HCEC 1CT (cell line): ENCODE data around the gene SKI.

Experiments used
- DNase-seq: peaks from one replicate; pipeline ENCODE4 v3.0.0-alpha.2; 2017

Gene SKI

GRCh38 chr1:2228157-2228594, at the start of gene SKI:
Gene SKI (plus strand): TSS chr1:2228319. CDS start chr1:2228767, 448 bp downstream.
- DNase-seq = no peak

GRCh38 chr1:2178875-2179274, 49.2 kb upstream of the SKI start:
- DNase-seq = no peak

- DNase-seq = no peak
These were observed 48.7 kb upstream of the SKI start for GRCh38 chr1:2179283-2180013.

- peak; percentile 35 for DNase-seq
These were observed 47.5 kb upstream of the SKI start for GRCh38 chr1:2180297-2181245.

- DNase-seq = no peak
These were observed 46.8 kb upstream of the SKI start for GRCh38 chr1:2181271-2181670.

GRCh38 chr1:2181752-2182151, 46.4 kb upstream of the SKI start:
- DNase-seq = no peak

GRCh38 chr1:2182376-2182775, 45.7 kb upstream of the SKI start:
- DNase-seq = no peak

- no peak for DNase-seq
These were observed 44.2 kb upstream of the SKI start for GRCh38 chr1:2183937-2184334.

- no peak for DNase-seq
These were observed 43.6 kb upstream of the SKI start for GRCh38 chr1:2184531-2184930.

GRCh38 chr1:2184934-2185333, 43.2 kb upstream of the SKI start:
- no peak for DNase-seq

GRCh38 chr1:2185880-2186855, 42.0 kb upstream of the SKI start:
- no peak for DNase-seq

- no peak for DNase-seq
These were observed 41.2 kb upstream of the SKI start for GRCh38 chr1:2186901-2187300.

- no peak for DNase-seq
These were observed 40.5 kb upstream of the SKI start for GRCh38 chr1:2187619-2188018.

- DNase-seq = no peak
These were observed 39.8 kb upstream of the SKI start for GRCh38 chr1:2188336-2188735.

GRCh38 chr1:2189459-2190425, 38.4 kb upstream of the SKI start:
- DNase-seq = peak; percentile 95

- no peak for DNase-seq
These were observed 37.6 kb upstream of the SKI start for GRCh38 chr1:2190491-2190976.

GRCh38 chr1:2192031-2192995, 35.8 kb upstream of the SKI start:
- DNase-seq = no peak

GRCh38 chr1:2193514-2194281, 34.4 kb upstream of the SKI start:
- DNase-seq = no peak

GRCh38 chr1:2194319-2194897, 33.7 kb upstream of the SKI start, which contains the start of gene FAAP20:
Gene FAAP20 (minus strand): TSS chr1:2194772. CDS start chr1:2194749, 23 bp downstream.
- peak; percentile 66 for DNase-seq
